HG02973 (cell line): ENCODE data around the gene SLC4A8.
"Not testable (repeated sequence)": the region's sequence is repeated elsewhere in the genome, so short reads cannot be mapped to it uniquely, and the experiment has no call there.

ENCODE experiments used
- ATAC-seq: cut with Tn5 transposase; IDR thresholded peaks from one replicate; pipeline ENCODE4 v1.9.1; 2021; ENCODE audit warnings: moderate library complexity; ENCODE audit not compliant: unreplicated experiment

The SLC4A8 gene

DNA sequence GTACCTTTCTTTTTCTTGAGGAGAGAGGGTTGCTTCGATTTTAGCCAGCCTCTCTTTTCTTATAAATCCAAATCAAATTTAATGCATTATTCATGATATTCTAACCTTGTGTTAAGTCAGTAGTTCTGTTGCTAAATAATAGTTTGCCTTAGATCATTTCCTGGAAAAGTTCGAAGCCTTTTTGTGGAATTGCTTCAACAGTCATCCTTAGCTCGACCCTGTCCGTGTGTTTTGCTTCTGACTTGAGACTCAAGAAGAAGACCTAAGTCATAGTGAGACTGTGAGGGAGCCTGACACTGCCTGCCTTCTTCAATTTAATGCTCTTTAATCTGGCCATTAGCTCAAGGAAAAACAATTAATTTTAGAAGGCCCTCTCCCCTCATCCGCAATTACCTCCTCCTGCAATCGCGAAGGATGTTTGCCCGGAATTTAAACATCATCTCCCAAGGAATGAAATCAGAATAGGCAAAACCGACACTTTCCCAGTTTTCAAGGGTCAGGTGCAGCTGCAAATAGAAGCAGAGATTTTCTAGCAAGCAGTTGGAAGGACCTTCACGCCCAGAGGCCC lies 453 bp upstream of the SLC4A8 start:
- ATAC-seq: no peak

DNA sequence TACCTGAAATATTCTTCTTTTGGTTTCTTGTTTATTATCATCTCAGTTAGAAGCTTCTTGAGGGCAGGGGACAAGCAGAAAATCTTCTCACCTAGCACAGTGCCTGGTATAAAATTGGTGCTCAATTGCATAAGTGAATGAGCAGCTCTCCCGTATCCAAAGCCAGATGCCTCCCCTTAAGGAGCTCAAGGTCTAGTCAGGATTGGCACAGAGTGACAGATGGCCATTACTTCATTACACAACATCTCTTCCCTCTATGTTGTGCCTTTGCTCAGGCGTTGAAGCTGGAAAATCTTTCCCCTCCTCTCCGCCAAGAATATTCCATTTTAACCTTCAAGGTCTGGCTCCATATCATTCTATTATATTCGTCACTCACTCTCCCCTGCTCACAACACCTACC lies 3.6 kb downstream of the SLC4A8 start:
- ATAC-seq: no peak

DNA sequence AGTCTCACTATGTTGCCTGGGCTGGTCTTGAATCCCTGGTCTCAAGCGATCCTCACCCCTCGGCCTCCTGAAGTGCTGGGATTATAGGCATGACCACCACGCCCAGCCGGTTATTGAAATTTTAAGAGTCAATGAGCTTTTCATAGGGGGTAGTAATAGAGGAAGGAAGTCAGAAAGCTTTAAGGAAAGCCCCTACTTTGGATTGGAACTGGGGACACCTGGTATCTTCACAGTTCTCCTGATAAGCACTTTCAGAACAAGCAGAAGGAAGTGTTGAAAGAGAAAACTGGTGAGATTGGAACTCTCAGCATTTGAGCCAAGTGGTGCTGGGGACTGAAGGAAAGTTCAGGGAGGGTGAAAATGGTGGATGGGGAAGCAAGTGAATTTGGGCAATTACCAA lies 5.1 kb downstream of the SLC4A8 start:
- ATAC-seq: no peak

DNA sequence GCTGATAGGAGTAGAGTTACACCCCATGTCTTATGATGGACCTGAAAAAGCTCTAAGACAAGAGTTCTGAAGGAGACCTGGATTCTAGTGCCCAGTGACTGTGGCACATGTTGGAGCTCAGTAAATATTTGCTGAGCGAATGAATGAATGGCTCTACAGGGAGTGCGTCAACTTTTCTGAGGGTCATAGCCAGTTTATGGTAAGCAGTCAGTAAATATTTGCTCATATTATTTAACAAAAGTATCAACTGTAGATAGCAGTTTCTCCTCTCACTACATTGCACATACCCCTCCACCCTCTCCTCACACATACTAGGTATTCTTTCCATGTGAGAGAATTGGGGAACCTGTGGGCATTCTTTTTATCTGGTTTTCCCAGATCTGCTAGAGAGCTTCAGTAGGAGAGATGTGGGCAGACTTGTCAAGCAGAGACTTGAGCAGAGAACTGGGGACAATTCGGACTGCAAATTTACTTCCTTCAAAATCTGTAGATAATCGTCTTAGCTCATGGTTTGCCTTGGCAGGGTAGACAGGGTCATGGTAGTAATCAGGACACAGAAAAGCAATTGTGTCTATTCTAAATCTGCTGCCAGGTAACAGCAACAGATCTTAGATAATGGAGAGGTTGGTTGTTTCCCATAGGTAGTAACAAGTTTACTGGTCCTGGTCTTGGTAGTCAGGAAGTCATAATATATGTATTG lies 5.7 kb downstream of the SLC4A8 start:
- ATAC-seq: no peak

DNA sequence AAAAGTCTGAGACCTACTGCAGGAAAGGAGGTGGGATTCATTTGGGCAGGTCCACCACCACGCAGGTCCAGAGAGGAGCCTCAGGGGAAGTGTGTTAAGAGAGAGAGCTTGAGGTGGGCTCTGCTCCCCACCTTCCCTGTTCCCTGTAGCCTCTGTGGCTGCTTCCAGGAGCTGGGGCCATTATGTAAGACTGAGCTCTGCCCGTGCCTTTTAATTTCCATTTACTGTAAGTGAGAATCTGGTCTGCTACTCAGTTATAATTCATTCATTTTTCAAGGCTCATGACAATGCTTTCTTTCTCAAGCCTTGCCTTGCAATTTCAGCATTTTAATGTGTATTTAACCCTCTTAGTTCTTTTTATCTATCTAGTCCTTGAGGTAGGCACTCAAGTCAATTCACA lies 8.3 kb downstream of the SLC4A8 start:
- no peak for ATAC-seq

DNA sequence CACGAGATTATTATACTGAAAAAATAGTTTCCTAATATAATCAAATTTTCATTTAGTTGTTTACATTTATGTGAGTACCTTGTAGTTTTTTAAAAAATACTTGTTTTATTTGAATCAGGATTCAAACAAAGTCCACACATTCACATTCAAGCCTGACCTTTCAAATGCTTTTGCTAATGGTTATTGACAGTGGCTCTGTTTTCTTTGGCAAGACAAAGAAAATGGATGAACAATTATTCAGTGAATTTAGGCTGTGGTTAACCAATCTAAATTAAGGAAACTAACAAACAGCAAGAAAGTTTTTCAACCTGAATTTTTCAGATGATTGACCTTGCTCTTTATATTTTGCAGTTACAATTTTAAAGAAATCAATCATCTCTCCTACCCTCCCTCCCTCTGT lies 9.7 kb downstream of the SLC4A8 start:
- no peak for ATAC-seq

DNA sequence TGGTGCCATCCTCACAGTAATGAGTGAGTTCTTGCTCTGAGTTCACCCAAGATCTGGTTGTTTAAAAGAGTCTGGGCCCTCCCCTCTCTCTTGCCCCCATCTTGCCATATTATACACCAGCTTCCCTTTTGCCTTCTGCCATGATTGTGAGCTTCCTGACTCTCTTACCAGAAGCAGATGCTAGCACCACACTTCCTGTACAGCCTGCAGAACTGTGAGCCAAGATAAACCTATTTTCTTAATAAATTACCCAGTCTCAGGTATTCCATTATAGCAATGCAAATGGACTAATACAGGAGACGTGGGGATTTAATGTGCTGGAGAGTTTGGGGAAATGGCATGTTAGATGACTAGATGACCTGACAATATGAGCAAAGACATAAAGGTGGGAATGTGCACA lies 12.8 kb downstream of the SLC4A8 start:
- ATAC-seq: no peak

DNA sequence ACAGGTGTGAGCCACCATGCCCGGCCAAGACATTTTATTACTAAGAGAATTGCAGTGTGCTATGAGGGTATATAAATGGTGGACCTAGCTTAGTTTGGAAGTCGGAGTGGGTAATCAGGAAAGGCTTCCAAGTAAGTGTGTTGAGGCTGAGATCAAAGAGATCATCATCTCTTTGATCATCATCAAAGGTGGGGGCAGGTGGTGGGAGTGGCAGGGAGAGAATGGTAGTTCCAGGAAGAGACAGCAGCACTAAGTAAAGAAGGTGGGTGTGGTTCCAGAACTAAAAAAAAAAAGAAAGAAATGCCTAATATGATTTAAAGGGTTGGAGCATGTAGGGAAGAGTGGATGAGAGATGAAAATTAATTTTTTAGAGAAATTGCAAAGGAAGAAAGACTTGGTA lies 14.7 kb downstream of the SLC4A8 start:
- no peak for ATAC-seq

DNA sequence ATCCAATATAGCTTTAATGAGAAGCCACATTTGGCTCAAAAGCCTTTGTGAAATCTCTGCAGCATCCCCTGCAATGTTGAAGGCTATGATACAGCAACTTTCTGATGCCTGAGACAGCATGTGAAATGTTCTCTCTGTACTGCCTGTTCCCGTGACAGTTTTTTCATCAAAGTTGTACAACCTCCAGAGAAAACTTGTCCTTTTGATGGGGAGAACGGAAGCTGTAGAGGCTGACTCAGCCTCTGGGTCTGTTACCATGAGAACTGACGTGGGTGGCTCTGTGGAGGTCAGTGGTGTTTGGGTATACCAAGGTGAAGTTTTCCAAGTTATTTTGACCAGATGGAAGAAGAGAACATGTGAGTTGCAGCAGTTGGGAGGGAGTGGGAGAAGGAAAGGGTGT lies 17.0 kb downstream of the SLC4A8 start:
- no peak for ATAC-seq

DNA sequence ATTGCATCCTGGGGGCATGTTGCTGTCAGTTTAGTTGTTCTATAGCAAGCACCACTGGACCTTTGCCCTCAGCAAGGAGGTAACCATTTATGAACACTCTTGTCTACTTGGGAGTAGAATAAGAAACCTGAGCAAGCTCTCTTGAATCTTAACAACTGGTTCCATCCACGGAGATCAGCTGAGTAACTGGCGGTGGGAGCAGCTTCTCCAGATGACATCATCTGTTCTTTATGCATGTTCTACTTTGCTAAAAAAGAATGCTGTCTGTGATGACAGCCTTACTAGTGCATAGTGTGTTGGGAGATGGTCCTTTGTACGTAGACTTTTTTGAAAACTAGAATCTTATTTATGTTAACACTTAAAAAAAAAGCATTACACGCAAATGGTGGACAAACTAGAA lies 17.7 kb downstream of the SLC4A8 start:
- ATAC-seq: no peak

DNA sequence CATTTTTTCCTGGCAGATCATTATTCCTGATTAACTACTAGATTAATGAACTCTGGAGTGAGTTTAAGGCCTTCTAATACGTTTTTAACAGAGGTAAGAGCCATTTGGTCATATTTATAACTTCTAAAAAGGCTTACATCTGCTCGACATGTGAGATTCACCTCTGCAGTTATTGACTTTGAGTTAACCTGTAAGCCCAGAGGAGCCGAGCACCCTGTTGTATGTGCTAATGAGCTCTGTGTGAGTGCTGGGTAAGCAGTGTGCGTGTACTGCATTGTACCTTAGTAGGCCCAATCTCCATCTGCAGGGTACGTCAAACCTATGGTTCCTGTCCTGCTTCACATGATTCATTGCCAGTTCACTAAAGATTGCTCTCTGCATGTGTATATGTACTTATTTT lies 18.9 kb downstream of the SLC4A8 start:
- no peak for ATAC-seq

DNA sequence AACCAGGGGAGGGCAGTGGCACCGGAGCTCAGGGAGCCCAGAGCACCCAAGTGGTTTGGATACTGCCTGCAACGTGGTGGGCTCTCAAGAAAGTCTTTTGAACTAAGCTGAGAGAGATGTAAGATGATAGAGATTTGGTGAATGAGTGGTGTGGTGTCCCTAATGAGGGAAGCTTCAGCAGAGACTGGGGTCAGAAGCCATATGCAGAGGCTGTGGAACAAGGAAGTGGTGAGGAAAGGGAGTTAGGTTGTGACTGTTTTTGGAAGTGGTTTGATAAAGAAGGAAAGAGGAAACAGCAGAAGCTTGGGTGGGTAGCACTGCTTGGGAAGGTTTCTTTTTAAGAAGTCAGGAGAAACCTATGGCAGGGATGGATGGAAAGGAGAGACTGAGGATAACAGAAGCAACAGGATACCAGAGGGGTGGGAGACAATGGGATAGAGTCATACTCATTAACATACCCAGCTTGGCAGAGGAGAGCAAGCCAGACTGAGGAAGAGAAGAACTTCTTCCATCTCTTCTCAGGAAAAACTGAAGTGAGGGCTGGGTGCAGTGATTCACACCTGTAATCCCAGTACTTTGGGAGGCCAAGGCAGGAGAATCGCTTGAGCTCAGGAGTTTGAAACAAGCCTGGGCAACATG lies 24.1 kb downstream of the SLC4A8 start:
- ATAC-seq: no peak

DNA sequence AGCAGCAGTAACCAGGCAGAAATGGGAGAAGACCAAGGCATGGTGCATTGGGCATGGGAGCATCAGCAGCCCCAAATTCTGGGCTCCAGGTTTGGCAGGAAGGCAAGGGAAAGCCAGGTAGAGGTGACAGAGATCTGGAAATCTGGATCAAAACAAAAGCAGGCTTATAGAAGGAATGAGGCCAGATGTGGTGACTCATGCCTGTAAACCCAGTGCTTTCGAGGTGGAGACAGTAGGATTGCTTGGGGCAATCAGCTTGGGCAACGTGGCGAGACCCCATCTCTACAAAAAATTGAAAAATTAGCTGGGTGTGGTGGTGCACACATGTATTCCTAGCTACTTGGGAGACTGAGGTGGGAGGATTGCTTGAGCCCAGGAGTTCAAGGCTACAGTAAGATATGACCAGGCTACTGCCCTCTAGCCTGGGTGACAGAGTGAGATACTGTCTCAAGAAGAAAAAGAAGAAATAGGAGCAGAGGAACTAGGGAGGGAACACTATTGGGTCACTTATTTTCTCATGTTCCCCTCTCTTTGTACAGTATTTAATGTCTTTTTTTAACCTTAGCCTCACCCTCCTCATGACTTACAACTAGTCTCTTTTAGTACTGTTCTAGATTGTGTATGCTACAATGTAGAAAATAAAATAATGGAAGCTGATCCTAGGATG lies 25.1 kb downstream of the SLC4A8 start:
- no peak for ATAC-seq

DNA sequence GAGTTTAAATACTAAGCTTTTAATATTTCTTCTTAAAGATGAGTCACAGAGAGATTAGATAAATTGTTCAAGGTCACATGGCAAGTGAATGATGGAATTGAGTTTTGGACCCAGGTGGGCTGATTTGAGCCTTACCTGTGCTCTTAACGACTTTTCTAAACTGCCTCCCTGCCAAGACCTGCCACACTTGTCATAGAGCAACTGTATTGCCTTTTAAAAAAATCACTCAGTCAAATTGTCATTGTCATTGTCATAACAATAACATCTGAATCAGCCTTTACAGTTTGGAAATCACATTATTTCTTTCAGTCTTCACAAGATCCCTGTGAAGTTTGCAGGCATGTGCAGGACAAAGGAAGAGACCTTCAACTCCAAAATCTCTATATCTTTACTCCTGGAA lies 25.7 kb downstream of the SLC4A8 start:
- no peak for ATAC-seq

DNA sequence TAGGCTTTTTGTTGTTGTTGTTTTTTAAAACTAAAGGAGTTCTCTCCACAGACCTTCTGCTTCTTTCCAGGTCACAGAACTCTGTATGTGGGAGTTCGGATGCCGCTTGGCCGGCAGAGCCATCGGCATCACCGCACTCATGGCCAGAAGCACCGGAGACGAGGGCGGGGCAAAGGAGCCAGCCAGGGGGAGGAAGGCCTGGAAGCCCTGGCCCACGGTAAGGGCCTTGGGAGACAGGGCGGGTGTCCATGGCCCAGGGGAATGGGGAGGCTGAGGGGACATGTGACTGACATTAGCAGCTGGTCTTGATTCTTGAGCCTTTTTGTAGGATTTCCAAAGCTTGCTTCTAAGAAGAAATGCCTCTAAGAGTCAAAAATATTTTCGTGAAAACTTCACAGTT lies 26.2 kb downstream of the SLC4A8 start:
- no peak for ATAC-seq

DNA sequence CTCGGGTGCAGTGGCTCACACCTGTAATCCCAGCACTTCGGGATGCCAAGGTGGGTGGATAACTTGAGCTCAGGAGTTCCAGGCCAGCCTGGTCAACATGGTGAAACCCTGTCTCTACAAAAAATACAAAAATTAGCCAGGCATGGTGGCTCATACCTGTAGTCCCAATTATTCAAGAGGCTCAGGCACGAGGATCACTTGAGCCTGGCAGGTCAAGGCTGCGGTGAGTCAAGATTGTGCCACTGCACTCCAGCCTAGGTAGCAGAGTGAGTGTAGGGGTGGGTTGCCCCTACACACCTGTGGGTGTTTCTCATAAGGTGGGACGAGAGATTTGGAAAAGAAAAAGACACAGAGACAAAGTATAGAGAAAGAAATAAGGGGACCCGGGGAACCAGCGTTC lies 29.4 kb downstream of the SLC4A8 start:
- ATAC-seq: not testable (repeated sequence)

DNA sequence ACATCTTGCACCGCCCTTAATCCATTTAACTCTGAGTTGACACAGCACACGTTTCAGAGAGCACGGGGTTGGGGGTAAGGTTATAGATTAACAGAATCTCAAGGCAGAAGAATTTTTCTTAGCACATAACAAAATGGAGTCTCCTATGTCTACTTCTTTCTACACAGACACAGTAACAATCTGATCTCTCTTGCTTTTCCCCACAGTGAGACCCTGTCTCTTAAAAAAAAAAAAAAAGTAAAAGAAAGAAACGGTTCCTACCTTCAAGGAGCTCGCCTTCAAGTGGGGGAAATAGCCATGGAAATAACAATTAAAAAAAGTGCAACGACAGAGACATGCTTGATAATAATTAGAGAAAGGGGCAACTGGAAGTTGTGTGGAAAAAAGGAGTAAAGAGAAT lies 30.4 kb downstream of the SLC4A8 start:
- ATAC-seq: not testable (repeated sequence)

DNA sequence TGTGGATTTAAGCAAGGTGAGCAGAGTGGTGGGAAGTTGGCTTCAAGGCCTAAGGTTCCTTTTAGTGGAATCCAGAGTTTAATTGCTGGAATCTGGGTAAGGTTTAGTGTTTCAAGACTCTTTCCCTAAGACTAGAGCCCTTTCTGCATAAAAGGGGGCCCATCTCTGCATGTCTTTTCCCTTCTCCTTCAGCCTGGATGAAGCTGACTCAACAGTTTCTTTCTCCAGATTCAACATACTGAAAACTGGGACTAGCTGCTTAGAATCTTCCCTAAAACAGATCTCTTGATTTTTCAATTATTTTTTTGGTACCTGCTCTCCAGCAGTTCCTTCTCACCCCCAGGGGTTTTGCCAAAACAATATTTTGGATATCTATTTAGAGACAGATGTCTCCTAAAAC lies 34.0 kb downstream of the SLC4A8 start:
- ATAC-seq: no peak

DNA sequence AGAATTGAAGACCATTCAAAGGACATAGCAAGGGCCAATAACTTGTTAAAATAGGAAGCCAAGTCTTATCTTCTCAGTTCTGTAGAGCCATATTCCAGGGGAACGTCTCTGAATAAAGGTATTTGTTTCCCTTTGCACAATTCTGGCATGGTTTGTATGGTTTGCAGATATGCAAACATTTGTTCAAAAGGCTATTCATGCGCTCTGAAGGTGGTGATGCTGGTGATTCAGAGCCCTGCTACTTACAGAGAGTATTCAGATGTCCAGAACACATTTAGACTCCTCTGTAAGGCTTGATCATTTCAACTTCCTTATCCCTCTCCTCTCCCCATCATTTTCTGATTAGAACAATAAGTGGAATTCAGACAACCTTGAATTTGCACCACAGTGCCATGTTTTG lies 35.9 kb downstream of the SLC4A8 start:
- ATAC-seq: no peak

DNA sequence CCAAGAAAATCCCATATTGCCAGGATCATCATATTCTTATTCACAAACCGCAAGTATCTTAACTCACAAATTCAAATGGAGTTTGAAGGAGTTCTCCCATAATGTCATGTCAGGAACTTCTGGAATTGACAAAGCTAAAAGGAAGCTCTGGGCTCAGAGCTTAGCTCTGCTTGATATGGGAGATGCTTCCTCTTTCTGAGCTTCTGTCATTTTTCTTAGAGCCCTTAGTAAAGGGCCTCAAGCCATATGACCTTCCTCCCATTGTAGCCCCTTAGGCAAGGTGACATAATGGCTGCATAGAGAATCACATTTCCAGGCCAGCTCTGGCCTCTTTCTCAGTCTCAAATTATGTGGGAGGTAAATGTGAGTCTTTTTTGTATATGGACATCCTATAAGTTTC lies 40.9 kb downstream of the SLC4A8 start:
- ATAC-seq: no peak

DNA sequence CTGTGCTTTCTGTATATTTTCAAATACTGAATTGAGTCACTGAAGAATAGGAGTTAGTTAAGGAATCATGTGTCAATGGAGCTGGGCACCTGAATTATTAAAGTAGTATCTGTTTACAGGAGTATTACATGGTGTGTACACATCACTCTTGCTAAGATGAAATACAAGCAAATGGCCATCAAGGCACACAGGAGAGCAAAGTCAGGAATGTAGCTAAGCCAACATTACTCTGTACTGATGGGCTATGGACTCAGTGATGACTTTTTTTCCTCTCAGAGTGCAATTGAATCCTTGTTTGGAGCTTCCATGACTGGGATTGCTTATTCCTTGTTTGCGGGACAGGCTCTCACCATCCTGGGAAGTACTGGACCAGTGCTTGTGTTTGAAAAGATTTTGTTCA lies 45.5 kb downstream of the SLC4A8 start:
- no peak for ATAC-seq
